GM12801 (cell line): ENCODE data around the gene MRPS11.

Experiments used
- CTCF ChIP-seq: IDR thresholded peaks from one replicate; pipeline ENCODE4 v1.5.1; 2011; ENCODE audit warnings: control low read depth; ENCODE audit not compliant: insufficient read length; ENCODE audit errors: extremely low read depth

Gene MRPS11

GRCh38 chr15:88504445-88504844, 36.9 kb downstream of the MRPS11 start:
- no peak for TF ChIP-seq CTCF

GRCh38 chr15:88505721-88506120, 38.2 kb downstream of the MRPS11 start:
- no peak for TF ChIP-seq CTCF

GRCh38 chr15:88506628-88507027, 39.1 kb downstream of the MRPS11 start:
- no peak for TF ChIP-seq CTCF

GRCh38 chr15:88509321-88509720, 41.8 kb downstream of the MRPS11 start:
- no peak for TF ChIP-seq CTCF

GRCh38 chr15:88509964-88510363, 42.5 kb downstream of the MRPS11 start:
- no peak for TF ChIP-seq CTCF

- TF ChIP-seq CTCF, result no peak
These were observed 43.7 kb downstream of the MRPS11 start for GRCh38 chr15:88511161-88511560.

GRCh38 chr15:88512078-88512477, 44.6 kb downstream of the MRPS11 start:
- no peak for TF ChIP-seq CTCF

GRCh38 chr15:88512601-88513000, 45.1 kb downstream of the MRPS11 start:
- no peak for TF ChIP-seq CTCF
